ENCODE data around the gene HNRNPUL2.

GRCh38 chr11:62666259-62666926, 60.9 kb downstream of the HNRNPUL2 start:
- TF ChIP-seq EP300 (IDR thresholded peaks at IDR 0.05): no peak
- TF ChIP-seq CTCF (IDR thresholded peaks at IDR 0.05): no peak

Data from gastroesophageal sphincter (tissue), 3 donors.